ENCODE measurements around the gene RHOU. TPM values are rescaled to one million over a fixed set of nuclear protein-coding genes. Genes with fewer than 3 reads are reported as not detected.

The RHOU gene
- total and polyA plus RNA-seq, 2 experiments from 2014 or later, result 0.95 to 4.4 TPM

DNA sequence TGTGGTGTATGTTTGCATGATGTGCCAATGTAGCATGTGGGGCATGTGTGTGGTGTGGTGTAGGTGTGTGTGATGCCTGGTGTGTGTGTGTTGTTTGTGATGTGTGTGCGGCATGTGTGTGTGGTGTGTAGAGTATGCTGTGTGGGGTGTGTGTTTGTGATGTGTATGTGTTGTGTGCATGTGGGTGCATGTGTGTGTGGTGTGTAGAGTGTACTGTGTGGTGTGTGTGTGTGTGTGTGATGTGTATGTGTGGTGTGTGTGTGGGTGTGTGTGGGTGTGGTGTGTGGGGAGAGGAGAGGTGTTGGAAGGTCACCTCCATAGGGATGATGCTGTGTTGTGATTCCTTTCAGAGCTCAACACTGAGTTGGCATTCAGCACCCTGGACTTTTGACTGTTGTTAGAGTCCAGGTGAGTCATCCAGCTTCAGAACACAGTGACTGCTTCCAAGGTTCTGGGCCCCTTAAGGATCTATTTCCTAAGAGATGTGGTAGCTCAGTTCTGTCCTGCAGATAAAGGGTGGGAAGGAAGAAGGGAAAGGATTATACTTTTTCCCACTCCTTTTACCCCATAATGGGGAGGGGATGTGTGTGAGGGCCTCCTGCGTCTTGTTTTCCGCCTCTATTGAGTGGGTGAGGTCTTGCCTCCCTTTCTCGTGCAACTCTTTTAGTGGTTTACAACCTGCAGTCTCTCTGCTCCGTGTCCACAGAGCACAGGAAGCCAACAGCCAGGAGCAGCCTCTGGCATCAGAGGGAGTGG, 47.6 kb downstream of the RHOU start (continued):
- TF ChIP-seq, protein P1, sequence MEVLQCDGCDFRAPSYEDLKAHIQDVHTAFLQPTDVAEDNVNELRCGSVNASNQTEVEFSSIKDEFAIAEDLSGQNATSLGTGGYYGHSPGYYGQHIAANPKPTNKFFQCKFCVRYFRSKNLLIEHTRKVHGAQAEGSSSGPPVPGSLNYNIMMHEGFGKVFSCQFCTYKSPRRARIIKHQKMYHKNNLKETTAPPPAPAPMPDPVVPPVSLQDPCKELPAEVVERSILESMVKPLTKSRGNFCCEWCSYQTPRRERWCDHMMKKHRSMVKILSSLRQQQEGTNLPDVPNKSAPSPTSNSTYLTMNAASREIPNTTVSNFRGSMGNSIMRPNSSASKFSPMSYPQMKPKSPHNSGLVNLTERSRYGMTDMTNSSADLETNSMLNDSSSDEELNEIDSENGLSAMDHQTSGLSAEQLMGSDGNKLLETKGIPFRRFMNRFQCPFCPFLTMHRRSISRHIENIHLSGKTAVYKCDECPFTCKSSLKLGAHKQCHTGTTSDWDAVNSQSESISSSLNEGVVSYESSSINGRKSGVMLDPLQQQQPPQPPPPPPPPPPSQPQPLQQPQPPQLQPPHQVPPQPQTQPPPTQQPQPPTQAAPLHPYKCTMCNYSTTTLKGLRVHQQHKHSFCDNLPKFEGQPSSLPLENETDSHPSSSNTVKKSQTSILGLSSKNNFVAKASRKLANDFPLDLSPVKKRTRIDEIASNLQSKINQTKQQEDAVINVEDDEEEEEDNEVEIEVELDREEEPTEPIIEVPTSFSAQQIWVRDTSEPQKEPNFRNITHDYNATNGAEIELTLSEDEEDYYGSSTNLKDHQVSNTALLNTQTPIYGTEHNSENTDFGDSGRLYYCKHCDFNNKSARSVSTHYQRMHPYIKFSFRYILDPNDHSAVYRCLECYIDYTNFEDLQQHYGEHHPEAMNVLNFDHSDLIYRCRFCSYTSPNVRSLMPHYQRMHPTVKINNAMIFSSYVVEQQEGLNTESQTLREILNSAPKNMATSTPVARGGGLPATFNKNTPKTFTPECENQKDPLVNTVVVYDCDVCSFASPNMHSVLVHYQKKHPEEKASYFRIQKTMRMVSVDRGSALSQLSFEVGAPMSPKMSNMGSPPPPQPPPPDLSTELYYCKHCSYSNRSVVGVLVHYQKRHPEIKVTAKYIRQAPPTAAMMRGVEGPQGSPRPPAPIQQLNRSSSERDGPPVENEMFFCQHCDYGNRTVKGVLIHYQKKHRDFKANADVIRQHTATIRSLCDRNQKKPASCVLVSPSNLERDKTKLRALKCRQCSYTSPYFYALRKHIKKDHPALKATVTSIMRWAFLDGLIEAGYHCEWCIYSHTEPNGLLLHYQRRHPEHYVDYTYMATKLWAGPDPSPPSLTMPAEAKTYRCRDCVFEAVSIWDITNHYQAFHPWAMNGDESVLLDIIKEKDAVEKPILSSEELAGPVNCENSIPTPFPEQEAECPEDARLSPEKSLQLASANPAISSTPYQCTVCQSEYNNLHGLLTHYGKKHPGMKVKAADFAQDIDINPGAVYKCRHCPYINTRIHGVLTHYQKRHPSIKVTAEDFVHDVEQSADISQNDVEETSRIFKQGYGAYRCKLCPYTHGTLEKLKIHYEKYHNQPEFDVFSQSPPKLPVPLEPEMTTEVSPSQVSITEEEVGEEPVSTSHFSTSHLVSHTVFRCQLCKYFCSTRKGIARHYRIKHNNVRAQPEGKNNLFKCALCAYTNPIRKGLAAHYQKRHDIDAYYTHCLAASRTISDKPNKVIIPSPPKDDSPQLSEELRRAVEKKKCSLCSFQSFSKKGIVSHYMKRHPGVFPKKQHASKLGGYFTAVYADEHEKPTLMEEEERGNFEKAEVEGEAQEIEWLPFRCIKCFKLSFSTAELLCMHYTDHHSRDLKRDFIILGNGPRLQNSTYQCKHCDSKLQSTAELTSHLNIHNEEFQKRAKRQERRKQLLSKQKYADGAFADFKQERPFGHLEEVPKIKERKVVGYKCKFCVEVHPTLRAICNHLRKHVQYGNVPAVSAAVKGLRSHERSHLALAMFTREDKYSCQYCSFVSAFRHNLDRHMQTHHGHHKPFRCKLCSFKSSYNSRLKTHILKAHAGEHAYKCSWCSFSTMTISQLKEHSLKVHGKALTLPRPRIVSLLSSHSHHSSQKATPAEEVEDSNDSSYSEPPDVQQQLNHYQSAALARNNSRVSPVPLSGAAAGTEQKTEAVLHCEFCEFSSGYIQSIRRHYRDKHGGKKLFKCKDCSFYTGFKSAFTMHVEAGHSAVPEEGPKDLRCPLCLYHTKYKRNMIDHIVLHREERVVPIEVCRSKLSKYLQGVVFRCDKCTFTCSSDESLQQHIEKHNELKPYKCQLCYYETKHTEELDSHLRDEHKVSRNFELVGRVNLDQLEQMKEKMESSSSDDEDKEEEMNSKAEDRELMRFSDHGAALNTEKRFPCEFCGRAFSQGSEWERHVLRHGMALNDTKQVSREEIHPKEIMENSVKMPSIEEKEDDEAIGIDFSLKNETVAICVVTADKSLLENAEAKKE (CRISPR knock-in tag; IDR thresholded peaks at IDR 0.05), result no peak
- TF ChIP-seq EZH2phosphoT487 (IDR thresholded peaks at IDR 0.05; ENCODE audit: unreplicated experiment), result no peak

- DNase-seq (ENCODE audit: low spot score), result no peak
- no peaks in the 10 kb centered on the region for H3K27me3 ChIP-seq (ENCODE audit: insufficient read depth)
- ATAC-seq, result no peak
- TF ChIP-seq EZH2 (IDR thresholded peaks at IDR 0.05; ENCODE audit: low read depth, unreplicated experiment) (no peak), NANOG (IDR thresholded peaks at IDR 0.05; ENCODE audit: borderline replicate concordance) (no peak), ZNF114 (CRISPR knock-in tag; IDR thresholded peaks at IDR 0.05) (no peak), JUNB (IDR thresholded peaks at IDR 0.05; ENCODE audit: unreplicated experiment) (no peak), REST (IDR thresholded peaks at IDR 0.05; ENCODE audit: unreplicated experiment) (no peak)
- TF ChIP-seq, protein P2, sequence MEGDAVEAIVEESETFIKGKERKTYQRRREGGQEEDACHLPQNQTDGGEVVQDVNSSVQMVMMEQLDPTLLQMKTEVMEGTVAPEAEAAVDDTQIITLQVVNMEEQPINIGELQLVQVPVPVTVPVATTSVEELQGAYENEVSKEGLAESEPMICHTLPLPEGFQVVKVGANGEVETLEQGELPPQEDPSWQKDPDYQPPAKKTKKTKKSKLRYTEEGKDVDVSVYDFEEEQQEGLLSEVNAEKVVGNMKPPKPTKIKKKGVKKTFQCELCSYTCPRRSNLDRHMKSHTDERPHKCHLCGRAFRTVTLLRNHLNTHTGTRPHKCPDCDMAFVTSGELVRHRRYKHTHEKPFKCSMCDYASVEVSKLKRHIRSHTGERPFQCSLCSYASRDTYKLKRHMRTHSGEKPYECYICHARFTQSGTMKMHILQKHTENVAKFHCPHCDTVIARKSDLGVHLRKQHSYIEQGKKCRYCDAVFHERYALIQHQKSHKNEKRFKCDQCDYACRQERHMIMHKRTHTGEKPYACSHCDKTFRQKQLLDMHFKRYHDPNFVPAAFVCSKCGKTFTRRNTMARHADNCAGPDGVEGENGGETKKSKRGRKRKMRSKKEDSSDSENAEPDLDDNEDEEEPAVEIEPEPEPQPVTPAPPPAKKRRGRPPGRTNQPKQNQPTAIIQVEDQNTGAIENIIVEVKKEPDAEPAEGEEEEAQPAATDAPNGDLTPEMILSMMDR (conservative IDR thresholded peaks at IDR 0.05; ENCODE audit: low read depth in 2 of 2), result no peak
These were observed 48.2 kb downstream of the RHOU start for GRCh38 chr1:228783418-228784040.

More at GRCh38 chr1:228783418-228784040, 48.2 kb downstream of the RHOU start:
- no peaks in the 10 kb centered on the region for H3F3A ChIP-seq (replicated peaks; ENCODE audit: low read depth)
- no peaks in the 10 kb centered on the region for H3K36me3 Mint-ChIP-seq (ENCODE audit: low read depth)
- no peaks in the 10 kb centered on the region for H3K79me2 ChIP-seq (replicated peaks; ENCODE audit: insufficient read depth)
- H3K27ac ChIP-seq (ENCODE audit: low read depth), result no peak overlapping the region
- no peaks in the 10 kb centered on the region for H3K36me3 ChIP-seq (ENCODE audit: insufficient read depth)
- H3K9me3 Mint-ChIP-seq, result no peaks in the 10 kb centered on the region
- no peak overlapping the region for H3K4me3 Mint-ChIP-seq
- H4K20me1 ChIP-seq (replicated peaks; ENCODE audit: insufficient read depth), result no peaks in the 10 kb centered on the region
- H3K9me2 ChIP-seq (ENCODE audit: insufficient read depth), result 0 out of 2 replicates have a peak, but pooled peaks cover 11% of the 10 kb centered on the region
- H3K4me1 Mint-ChIP-seq, result no peaks in the 10 kb centered on the region; the same call in 2 of the 3 replicates
- no peaks in the 10 kb centered on the region for H3K4me1 ChIP-seq (ENCODE audit: insufficient read depth)
- H3K27me3 Mint-ChIP-seq (ENCODE audit: insufficient read depth, low read depth, poor library complexity), result peaks cover 10% of the 10 kb centered on the region
- no peak overlapping the region for H3K4me3 ChIP-seq
- no peak overlapping the region for H3K27ac Mint-ChIP-seq
- no peak overlapping the region for H3K4me2 ChIP-seq
- no peak overlapping the region for H2AFZ ChIP-seq
